HG03521 (cell line): ENCODE results near the gene PTPN13.
"Not testable (repeated sequence)": the region's sequence is repeated elsewhere in the genome, so short reads cannot be mapped to it uniquely, and the experiment has no call there.

Experiments used
- ATAC-seq: cut with Tn5 transposase; IDR thresholded peaks from one replicate; pipeline ENCODE4 v1.9.1; 2021; ENCODE audit warnings: mild to moderate bottlenecking, moderate library complexity; ENCODE audit not compliant: unreplicated experiment

PTPN13 gene

GRCh38 chr4:86631166-86631565, 37.1 kb downstream of the PTPN13 start:
- no peak for ATAC-seq

- ATAC-seq: no peak
These were observed 39.7 kb downstream of the PTPN13 start for GRCh38 chr4:86633854-86634253.

GRCh38 chr4:86640469-86640868, 46.4 kb downstream of the PTPN13 start:
- no peak for ATAC-seq

- ATAC-seq: no peak
These were observed 47.5 kb downstream of the PTPN13 start for GRCh38 chr4:86641516-86642090.

GRCh38 chr4:86644892-86645291, 50.8 kb downstream of the PTPN13 start:
- ATAC-seq: no peak

GRCh38 chr4:86652332-86652932, 58.3 kb downstream of the PTPN13 start:
- no peak for ATAC-seq

- ATAC-seq: no peak
These were observed 59.2 kb downstream of the PTPN13 start for GRCh38 chr4:86653237-86653865.

GRCh38 chr4:86656781-86657180, 62.7 kb downstream of the PTPN13 start:
- not testable (repeated sequence) for ATAC-seq

- no peak for ATAC-seq
These were observed 63.3 kb downstream of the PTPN13 start for GRCh38 chr4:86657382-86657781.

- no peak for ATAC-seq
These were observed 63.8 kb downstream of the PTPN13 start for GRCh38 chr4:86657910-86658309.

- no peak for ATAC-seq
These were observed 66.3 kb downstream of the PTPN13 start for GRCh38 chr4:86660401-86660800.

- no peak for ATAC-seq
These were observed 66.9 kb downstream of the PTPN13 start for GRCh38 chr4:86661006-86661405.

- ATAC-seq: no peak
These were observed 67.3 kb downstream of the PTPN13 start for GRCh38 chr4:86661418-86661817.

GRCh38 chr4:86664959-86665358, 70.8 kb downstream of the PTPN13 start:
- no peak for ATAC-seq

GRCh38 chr4:86670298-86670697, 76.2 kb downstream of the PTPN13 start:
- no peak for ATAC-seq

- no peak for ATAC-seq
These were observed 76.6 kb downstream of the PTPN13 start for GRCh38 chr4:86670756-86671155.

GRCh38 chr4:86675548-86675947, 81.4 kb downstream of the PTPN13 start:
- no peak for ATAC-seq

GRCh38 chr4:86678796-86679195, 84.7 kb downstream of the PTPN13 start:
- no peak for ATAC-seq

- ATAC-seq: no peak
These were observed 85.3 kb downstream of the PTPN13 start for GRCh38 chr4:86679441-86679840.

- ATAC-seq: no peak
These were observed 89.1 kb downstream of the PTPN13 start for GRCh38 chr4:86683167-86683566.

- ATAC-seq: no peak
These were observed 89.9 kb downstream of the PTPN13 start for GRCh38 chr4:86683983-86684382.

- no peak for ATAC-seq
These were observed 91.3 kb downstream of the PTPN13 start for GRCh38 chr4:86685401-86685800.

GRCh38 chr4:86686741-86687140, 92.6 kb downstream of the PTPN13 start:
- no peak for ATAC-seq
